ENCODE measurements around the gene SELENOO. TPM values are rescaled to one million over a fixed set of nuclear protein-coding genes. Genes with fewer than 3 reads are reported as not detected.

Gene SELENOO
- total RNA-seq, 1 experiment from 2014 or later, result 19.0 TPM

DNA sequence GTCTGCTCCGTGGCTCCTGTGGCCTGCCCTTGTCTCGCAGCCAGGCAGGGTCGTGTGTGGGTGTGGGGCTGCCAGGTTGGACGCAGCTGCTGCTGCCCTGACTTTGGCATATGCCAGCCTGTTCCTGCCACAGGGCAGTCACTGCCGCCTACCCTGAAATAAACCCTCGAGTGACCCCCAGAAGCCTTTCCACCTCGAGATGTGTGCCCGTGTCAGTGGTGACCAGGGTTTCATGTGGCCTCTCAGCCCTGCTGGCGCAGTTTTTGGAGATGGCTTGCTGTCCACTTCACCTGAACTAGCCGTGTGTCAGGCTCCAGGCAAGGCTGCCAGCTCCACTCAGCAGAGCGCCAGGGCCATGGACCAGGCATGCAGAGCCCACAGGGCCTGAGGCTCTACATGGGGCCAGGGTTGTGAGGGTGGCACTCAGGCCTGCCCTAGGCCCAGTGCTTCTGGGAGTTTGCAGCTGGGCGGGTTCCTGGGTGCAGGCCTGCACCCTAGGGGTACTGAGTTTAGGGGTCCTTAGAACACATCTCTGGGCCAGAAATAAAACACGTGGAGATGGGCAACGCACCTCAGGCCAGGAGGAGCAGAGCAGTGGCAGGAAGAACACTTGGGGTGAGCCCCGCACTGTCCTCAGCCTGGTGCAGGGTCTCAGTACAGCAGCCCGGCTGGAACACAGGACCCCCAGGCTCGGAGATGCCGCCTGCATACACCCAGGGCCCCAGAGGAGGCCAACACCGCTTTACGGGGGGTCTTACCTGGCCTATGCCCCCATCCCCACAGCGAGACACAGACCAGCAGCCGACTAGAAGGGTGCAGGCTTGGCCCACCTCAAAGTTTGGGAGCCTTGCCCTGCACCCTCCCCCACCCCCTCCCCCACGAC, 39.1 kb upstream of the SELENOO start:
- Histone ChIP-seq H4K8ac (replicated peaks; ENCODE audit: insufficient read length, low read depth, low read length) (no peak overlapping the region), H3K4ac (ENCODE audit: low read depth, low read length) (no peak overlapping the region), H3K56ac (ENCODE audit: insufficient read length, low read depth, low read length) (no peak overlapping the region), H4K91ac (ENCODE audit: insufficient read length, low read depth, low read length) (no peak overlapping the region), H4K20me1 (ENCODE audit: control insufficient read depth, insufficient read depth, insufficient read length) (peaks cover 2% of the 10 kb centered on the region), H3K4me2 (ENCODE audit: insufficient read depth, insufficient read length, low read length) (no peak overlapping the region), H2BK20ac (ENCODE audit: low read depth, low read length, poor library complexity, severe bottlenecking) (no peak overlapping the region), H3K27me3 (ENCODE audit: insufficient read depth, low read length) (no peaks in the 10 kb centered on the region), H3K18ac (ENCODE audit: insufficient read length, low read depth, low read length) (no peak overlapping the region), H2BK120ac (ENCODE audit: low read depth, low read length, poor library complexity, severe bottlenecking) (no peak overlapping the region), H3K4me1 (ENCODE audit: insufficient read depth, low read length) (no peaks in the 10 kb centered on the region), H3K14ac (ENCODE audit: insufficient read depth, low read length) (no peak overlapping the region), H2BK15ac (ENCODE audit: low read depth, low read length) (no peak overlapping the region), H3K9ac (ENCODE audit: extremely low read depth, insufficient read length, low read length) (no peak overlapping the region), H3K23me2 (ENCODE audit: insufficient read length, low read depth, low read length, poor library complexity, severe bottlenecking) (no peaks in the 10 kb centered on the region), H3K23ac (ENCODE audit: insufficient read length, low read depth, low read length) (no peak overlapping the region), H3T11ph (ENCODE audit: low read length) (no peak overlapping the region), H4K5ac (ENCODE audit: insufficient read length, low read depth, low read length) (no peak overlapping the region), H3K79me1 (ENCODE audit: insufficient read depth, low read depth, low read length, poor library complexity, severe bottlenecking) (no peaks in the 10 kb centered on the region), H3K27ac (ENCODE audit: insufficient read length, low read depth, low read length) (no peak overlapping the region), H2AFZ (ENCODE audit: low read length) (no peak overlapping the region), H2BK12ac (ENCODE audit: insufficient read length, low read depth, low read length) (no peak overlapping the region), H2AK5ac (ENCODE audit: insufficient read length, low read length) (no peak overlapping the region), H2BK5ac (ENCODE audit: insufficient read length, low read length) (no peak overlapping the region), H3K9me3 (ENCODE audit: control insufficient read depth, low read depth, low read length) (no peaks in the 10 kb centered on the region), H3K79me2 (ENCODE audit: insufficient read depth, low read length) (no peaks in the 10 kb centered on the region)
- no peak for DNase-seq
- Mint-ChIP-seq H3K27ac (no peak overlapping the region), H3K9me3 (no peaks in the 10 kb centered on the region), H3K27me3 (ENCODE audit: low read depth) (peaks cover 33% of the 10 kb centered on the region), H3K36me3 (ENCODE audit: insufficient read depth in 1 of 3, low read depth in 3 of 3) (no peaks in the 10 kb centered on the region), H3K4me1 (peaks cover 7 to 9% of the 10 kb centered on the region in 2 experiments), H3K4me3 (no peak overlapping the region)
- WGBS (ENCODE audit: extremely low coverage, insufficient read length, low lambda C conversion rate), result no CpG with 5 or more reads among the region's 23 CpGs
- TF ChIP-seq, protein P1, sequence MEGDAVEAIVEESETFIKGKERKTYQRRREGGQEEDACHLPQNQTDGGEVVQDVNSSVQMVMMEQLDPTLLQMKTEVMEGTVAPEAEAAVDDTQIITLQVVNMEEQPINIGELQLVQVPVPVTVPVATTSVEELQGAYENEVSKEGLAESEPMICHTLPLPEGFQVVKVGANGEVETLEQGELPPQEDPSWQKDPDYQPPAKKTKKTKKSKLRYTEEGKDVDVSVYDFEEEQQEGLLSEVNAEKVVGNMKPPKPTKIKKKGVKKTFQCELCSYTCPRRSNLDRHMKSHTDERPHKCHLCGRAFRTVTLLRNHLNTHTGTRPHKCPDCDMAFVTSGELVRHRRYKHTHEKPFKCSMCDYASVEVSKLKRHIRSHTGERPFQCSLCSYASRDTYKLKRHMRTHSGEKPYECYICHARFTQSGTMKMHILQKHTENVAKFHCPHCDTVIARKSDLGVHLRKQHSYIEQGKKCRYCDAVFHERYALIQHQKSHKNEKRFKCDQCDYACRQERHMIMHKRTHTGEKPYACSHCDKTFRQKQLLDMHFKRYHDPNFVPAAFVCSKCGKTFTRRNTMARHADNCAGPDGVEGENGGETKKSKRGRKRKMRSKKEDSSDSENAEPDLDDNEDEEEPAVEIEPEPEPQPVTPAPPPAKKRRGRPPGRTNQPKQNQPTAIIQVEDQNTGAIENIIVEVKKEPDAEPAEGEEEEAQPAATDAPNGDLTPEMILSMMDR (conservative IDR thresholded peaks at IDR 0.05), result no peak

All from H9 (cell line).